SH-SY5Y (cell line): ENCODE data around the gene CCDC12.

Experiments used
- GATA2 ChIP-seq: IDR thresholded peaks from 2 replicates; pipeline ENCODE4 v1.6.1; 2011; ENCODE audit warnings: mild to moderate bottlenecking, low read depth, low read length
- GATA3 ChIP-seq: IDR thresholded peaks from 2 replicates; pipeline ENCODE4 v1.6.1; 2011; ENCODE audit warnings: low read depth, mild to moderate bottlenecking, low read length, moderate library complexity

GRCh38 chr3:46982546-46982945 is 6.0 kb upstream of the CCDC12 start:
- no peak for TF ChIP-seq GATA2
- TF ChIP-seq GATA3: no peak
